H9 (cell line): ENCODE data around the gene PLSCR2. TPM values are rescaled to one million over a fixed set of nuclear protein-coding genes. Genes with fewer than 3 reads are reported as not detected.

Experiments
- DNase-seq: peaks from one replicate; pipeline ENCODE4 v3.0.0-alpha.2; 2017
- H2AFZ ChIP-seq: one replicate; pipeline ENCODE4 v1.6.1; 2013; ENCODE audit warnings: mild to moderate bottlenecking, low read length, control low read depth, moderate library complexity
- H2AK5ac ChIP-seq: 2 replicates; pipeline ENCODE4 v1.6.1; 2013; ENCODE audit warnings: low read length, control low read depth, mixed read lengths; ENCODE audit not compliant: insufficient read length
- H2BK120ac ChIP-seq: one replicate; pipeline ENCODE4 v1.6.1; 2013; ENCODE audit warnings: low read depth, mild to moderate bottlenecking, low read length, control low read depth, inconsistent platforms; ENCODE audit not compliant: poor library complexity, severe bottlenecking
- H2BK12ac ChIP-seq: 2 replicates; pipeline ENCODE4 v1.6.1; 2013; ENCODE audit warnings: low read length, control low read depth, mixed read lengths, low read depth; ENCODE audit not compliant: insufficient read length
- H2BK15ac ChIP-seq: 2 replicates; pipeline ENCODE4 v1.6.1; 2013; ENCODE audit warnings: low read depth, low read length, control low read depth
- H2BK20ac ChIP-seq: one replicate; pipeline ENCODE4 v1.6.1; 2013; ENCODE audit warnings: low read depth, mild to moderate bottlenecking, low read length, control low read depth, inconsistent platforms; ENCODE audit not compliant: poor library complexity, severe bottlenecking
- H2BK5ac ChIP-seq: 2 replicates; pipeline ENCODE4 v1.6.1; 2013; ENCODE audit warnings: low read length, control low read depth, mixed read lengths; ENCODE audit not compliant: insufficient read length
- H3K14ac ChIP-seq: 2 replicates; pipeline ENCODE4 v1.6.1; 2013; ENCODE audit warnings: low read length, control low read depth; ENCODE audit not compliant: insufficient read depth
- H3K18ac ChIP-seq: 2 replicates; pipeline ENCODE4 v1.6.1; 2013; ENCODE audit warnings: low read depth, mild to moderate bottlenecking, mixed read lengths, low read length, control low read depth; ENCODE audit not compliant: insufficient read length
- H3K23ac ChIP-seq: 2 replicates; pipeline ENCODE4 v1.6.1; 2013; ENCODE audit warnings: low read length, control low read depth, mixed read lengths, low read depth; ENCODE audit not compliant: insufficient read length
- H3K23me2 ChIP-seq: 2 replicates; pipeline ENCODE4 v1.6.1; 2013; ENCODE audit warnings: low read depth, mild to moderate bottlenecking, mixed read lengths, low read length, control low read depth; ENCODE audit not compliant: insufficient read length, poor library complexity, severe bottlenecking
- H3K27ac ChIP-seq: 2 replicates; pipeline ENCODE4 v1.5.1; 2013; ENCODE audit warnings: low read length, control low read depth, mixed read lengths, low read depth; ENCODE audit not compliant: insufficient read length
- H3K27me3 ChIP-seq: 2 replicates; pipeline ENCODE4 v1.6.1; 2013; ENCODE audit warnings: low read length, control low read depth, inconsistent platforms; ENCODE audit not compliant: insufficient read depth
- H3K4ac ChIP-seq: 2 replicates; pipeline ENCODE4 v1.6.1; 2013; ENCODE audit warnings: low read depth, mild to moderate bottlenecking, control low read depth, inconsistent platforms, low read length, moderate library complexity
- H3K4me1 ChIP-seq: 2 replicates; pipeline ENCODE4 v1.6.1; 2013; ENCODE audit warnings: low read length, control low read depth, inconsistent platforms; ENCODE audit not compliant: insufficient read depth
- H3K4me2 ChIP-seq: 2 replicates; pipeline ENCODE4 v1.6.1; 2013; ENCODE audit warnings: low read length, control low read depth, mixed read lengths; ENCODE audit not compliant: insufficient read length, insufficient read depth
- H3K56ac ChIP-seq: 2 replicates; pipeline ENCODE4 v1.6.1; 2013; ENCODE audit warnings: low read depth, mild to moderate bottlenecking, mixed read lengths, low read length, control low read depth; ENCODE audit not compliant: insufficient read length
- H3K79me1 ChIP-seq: 2 replicates; pipeline ENCODE4 v1.6.1; 2013; ENCODE audit warnings: low read depth, mild to moderate bottlenecking, moderate library complexity, low read length, control low read depth, inconsistent platforms; ENCODE audit not compliant: insufficient read depth, poor library complexity, severe bottlenecking
- H3K79me2 ChIP-seq: 2 replicates; pipeline ENCODE4 v1.6.1; 2013; ENCODE audit warnings: low read length, control low read depth, inconsistent platforms; ENCODE audit not compliant: insufficient read depth
- H3K9ac ChIP-seq: 2 replicates; pipeline ENCODE4 v1.6.1; 2013; ENCODE audit warnings: low read length, control low read depth, mixed read lengths; ENCODE audit not compliant: insufficient read length; ENCODE audit errors: extremely low read depth
- H3K9me3 ChIP-seq: one replicate; pipeline ENCODE4 v1.6.1; 2013; ENCODE audit warnings: low read depth, low read length, inconsistent platforms; ENCODE audit not compliant: control insufficient read depth
- H3T11ph ChIP-seq: one replicate; pipeline ENCODE4 v1.6.1; 2013; ENCODE audit warnings: mild to moderate bottlenecking, low read length, control low read depth, inconsistent platforms
- H4K20me1 ChIP-seq: one replicate; pipeline ENCODE4 v1.6.1; 2013; ENCODE audit not compliant: control insufficient read depth, insufficient read length, insufficient read depth
- H4K5ac ChIP-seq: 2 replicates; pipeline ENCODE4 v1.6.1; 2013; ENCODE audit warnings: low read depth, mild to moderate bottlenecking, mixed read lengths, low read length, control low read depth; ENCODE audit not compliant: insufficient read length
- H4K8ac ChIP-seq: replicated peaks from 2 replicates; pipeline ENCODE4 v1.6.1; 2013; ENCODE audit warnings: low read length, control low read depth, mixed read lengths, low read depth; ENCODE audit not compliant: insufficient read length
- H4K91ac ChIP-seq: 2 replicates; pipeline ENCODE4 v1.6.1; 2013; ENCODE audit warnings: low read depth, mild to moderate bottlenecking, moderate library complexity, mixed read lengths, low read length, control low read depth; ENCODE audit not compliant: insufficient read length
- H3K27ac Mint-ChIP-seq, 3 experiments: 2 replicates in 2 of 3; 3 replicates in 1 of 3; pipeline ENCODE4 v1.8.0; 2020 to 2021; ENCODE audit warnings: mixed read lengths in 3 of 3, mild to moderate bottlenecking in 1 of 3, moderate library complexity in 1 of 3
- H3K27me3 Mint-ChIP-seq: 2 replicates; pipeline ENCODE4 v1.8.0; 2021; ENCODE audit warnings: low read depth, mild to moderate bottlenecking, moderate library complexity, mixed read lengths
- H3K36me3 Mint-ChIP-seq, 3 experiments: 2 replicates in 2 of 3; 3 replicates in 1 of 3; pipeline ENCODE4 v1.8.0; 2020 to 2021; ENCODE audit warnings: low read depth in 3 of 3, mixed read lengths in 3 of 3; ENCODE audit not compliant: insufficient read depth in 1 of 3
- H3K4me1 Mint-ChIP-seq, 2 experiments: 2 replicates each; pipeline ENCODE4 v1.8.0; 2020; ENCODE audit warnings: mixed read lengths in 2 of 2
- H3K4me3 Mint-ChIP-seq, 2 experiments: 2 replicates in 1 of 2; 3 replicates in 1 of 2; pipeline ENCODE4 v1.8.0; 2020 to 2021; ENCODE audit warnings: mild to moderate bottlenecking in 2 of 2, mixed read lengths in 2 of 2, moderate library complexity in 1 of 2
- H3K9me3 Mint-ChIP-seq, 2 experiments: 2 replicates in 1 of 2; 3 replicates in 1 of 2; pipeline ENCODE4 v1.8.0; 2020; ENCODE audit warnings: mild to moderate bottlenecking in 2 of 2, mixed read lengths in 2 of 2, moderate library complexity in 1 of 2
- CTCF ChIP-seq: fragments of 200-600 bp; sonication (generic); conservative IDR thresholded peaks from 3 replicates; pipeline ENCODE4 v1.8.0; 2021; ENCODE audit warnings: antibody characterized with exemption, mild to moderate bottlenecking
- WGBS: extraction: QIAGEN DNeasy Blood & Tissue Kit; methylation state at CpG from one replicate; pipeline ENCODE4 v1.1.7; 2013; ENCODE audit warnings: missing lambda C conversion rate, low lambda C conversion rate, mixed read lengths; ENCODE audit not compliant: insufficient read length; ENCODE audit errors: extremely low coverage; 5-methylcytosine and 5-hydroxymethylcytosine counted together
- total RNA-seq: library from RNA; stranded (reverse); gene quantifications from 2 replicates; pipeline ENCODE4 v1.2.1, GENCODE V29; 2021

Gene PLSCR2
- total RNA-seq, 1 experiment from 2014 or later, result not detected

DNA sequence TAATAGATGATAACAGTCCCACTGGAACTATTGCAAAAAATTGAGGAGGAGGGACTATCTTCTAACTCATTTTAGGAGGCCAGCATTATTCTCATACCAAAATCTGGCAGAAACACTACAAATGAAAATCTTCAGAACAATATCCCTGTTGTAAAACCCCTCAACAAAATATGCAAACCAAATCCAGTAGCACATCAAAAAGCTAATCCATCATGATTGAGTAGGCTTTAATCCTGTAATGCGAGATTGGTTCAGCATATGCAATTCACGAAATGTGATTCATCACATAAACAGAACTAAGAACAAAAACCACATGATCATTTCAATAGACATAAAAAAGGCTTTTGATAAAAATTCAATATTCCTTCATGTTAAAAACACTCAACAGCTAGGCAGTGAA is 23.9 kb upstream of the PLSCR2 start:
- Histone ChIP-seq H3K23ac (no peak overlapping the region), H3K4me2 (no peak overlapping the region), H2BK15ac (no peak overlapping the region), H2BK20ac (no peak overlapping the region), H3K23me2 (no peaks in the 10 kb centered on the region), H2AFZ (no peak overlapping the region), H3K79me2 (no peaks in the 10 kb centered on the region), H3K9ac (no peak overlapping the region), H4K8ac (no peak overlapping the region), H3K27me3 (no peaks in the 10 kb centered on the region), H3K4ac (no peak overlapping the region), H4K91ac (no peak overlapping the region), H3K79me1 (no peaks in the 10 kb centered on the region), H3K56ac (no peak overlapping the region), H3K9me3 (no peaks in the 10 kb centered on the region), H3T11ph (no peak overlapping the region), H3K14ac (no peak overlapping the region), H3K18ac (no peak overlapping the region), H2AK5ac (no peak overlapping the region), H2BK120ac (no peak overlapping the region), H2BK12ac (no peak overlapping the region), H3K4me1 (no peaks in the 10 kb centered on the region), H4K5ac (no peak overlapping the region), H2BK5ac (no peak overlapping the region), H3K27ac (no peak overlapping the region), H4K20me1 (no peaks in the 10 kb centered on the region)
- Mint-ChIP-seq H3K4me1 (peaks cover 7 to 10% of the 10 kb centered on the region in 2 experiments; a peak in 3 of 4 replicates), H3K9me3 (peaks cover 8 to 13% of the 10 kb centered on the region in 2 experiments; a peak in 3 of 5 replicates), H3K27ac (no peak overlapping the region; a peak in 2 of 7 replicates), H3K4me3 (no peak overlapping the region), H3K27me3 (no peaks in the 10 kb centered on the region), H3K36me3 (peaks cover 0 to 13% (median 1%) of the 10 kb centered on the region in 3 experiments; a peak in 3 of 7 replicates)
- WGBS, result no CpG with 5 or more reads among the region's 2 CpGs
- TF ChIP-seq CTCF, result no peak
- DNase-seq, result no peak
